CD4-positive, alpha-beta T cell treated with Interferon alpha-2 for 1 hour (primary cell): ENCODE data around the gene KMT2B.
A peak's percentile ranks its signal among the peaks of the same experiment; 100 is the strongest.

Experiments used
- DNase-seq, 2 donors: peaks; one replicate each; pipeline ENCODE4 v3.0.0-alpha.2; 2020 to 2022

KMT2B gene

GRCh38 chr19:35744430-35745327 is 26.9 kb downstream of the KMT2B start:
- peak; percentile 95 to 97 for DNase-seq

- peak; percentile 99 for DNase-seq
Observed at GRCh38 chr19:35745328-35746086, 27.7 kb downstream of the KMT2B start, which contains the start of the genes PSENEN and U2AF1L4. Gene PSENEN (plus strand): TSS chr19:35745651. CDS start chr19:35745931, 280 bp downstream. Gene U2AF1L4 (minus strand): TSS chr19:35745418. CDS start chr19:35745391, 27 bp downstream.

DNA sequence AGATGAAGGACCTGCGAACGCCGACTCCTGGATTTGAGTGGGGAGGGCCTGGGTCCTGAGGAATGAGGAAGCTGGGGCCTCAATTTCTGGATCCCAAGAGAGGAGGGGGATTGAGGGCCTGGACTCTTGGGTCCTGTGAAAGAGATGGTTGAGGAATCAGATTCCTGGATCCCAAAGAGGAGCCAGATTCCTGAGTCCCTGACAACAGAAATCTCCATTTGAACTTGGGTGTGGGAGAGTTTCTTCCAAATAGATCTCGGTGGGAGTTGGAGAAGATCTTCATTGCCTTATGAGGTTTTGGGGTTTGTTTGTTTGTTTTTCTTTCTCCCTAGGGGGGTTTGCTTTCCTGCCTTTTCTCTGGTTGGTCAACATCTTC is 28.3 kb downstream of the KMT2B start:
- no peak for DNase-seq

DNA sequence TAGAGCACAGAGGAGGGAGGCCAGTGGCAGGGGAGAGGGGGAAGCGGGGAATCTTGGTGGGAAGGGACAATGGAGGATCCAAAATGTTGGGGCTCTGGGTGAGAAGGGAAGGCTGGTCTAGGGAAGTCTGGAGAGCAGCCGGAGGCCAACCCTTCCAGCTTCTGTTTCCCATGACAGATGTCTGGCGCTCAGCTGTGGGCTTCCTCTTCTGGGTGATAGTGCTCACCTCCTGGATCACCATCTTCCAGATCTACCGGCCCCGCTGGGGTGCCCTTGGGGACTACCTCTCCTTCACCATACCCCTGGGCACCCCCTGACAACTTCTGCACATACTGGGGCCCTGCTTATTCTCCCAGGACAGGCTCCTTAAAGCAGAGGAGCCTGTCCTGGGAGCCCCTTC is 28.7 kb downstream of the KMT2B start:
- no peak for DNase-seq

DNA sequence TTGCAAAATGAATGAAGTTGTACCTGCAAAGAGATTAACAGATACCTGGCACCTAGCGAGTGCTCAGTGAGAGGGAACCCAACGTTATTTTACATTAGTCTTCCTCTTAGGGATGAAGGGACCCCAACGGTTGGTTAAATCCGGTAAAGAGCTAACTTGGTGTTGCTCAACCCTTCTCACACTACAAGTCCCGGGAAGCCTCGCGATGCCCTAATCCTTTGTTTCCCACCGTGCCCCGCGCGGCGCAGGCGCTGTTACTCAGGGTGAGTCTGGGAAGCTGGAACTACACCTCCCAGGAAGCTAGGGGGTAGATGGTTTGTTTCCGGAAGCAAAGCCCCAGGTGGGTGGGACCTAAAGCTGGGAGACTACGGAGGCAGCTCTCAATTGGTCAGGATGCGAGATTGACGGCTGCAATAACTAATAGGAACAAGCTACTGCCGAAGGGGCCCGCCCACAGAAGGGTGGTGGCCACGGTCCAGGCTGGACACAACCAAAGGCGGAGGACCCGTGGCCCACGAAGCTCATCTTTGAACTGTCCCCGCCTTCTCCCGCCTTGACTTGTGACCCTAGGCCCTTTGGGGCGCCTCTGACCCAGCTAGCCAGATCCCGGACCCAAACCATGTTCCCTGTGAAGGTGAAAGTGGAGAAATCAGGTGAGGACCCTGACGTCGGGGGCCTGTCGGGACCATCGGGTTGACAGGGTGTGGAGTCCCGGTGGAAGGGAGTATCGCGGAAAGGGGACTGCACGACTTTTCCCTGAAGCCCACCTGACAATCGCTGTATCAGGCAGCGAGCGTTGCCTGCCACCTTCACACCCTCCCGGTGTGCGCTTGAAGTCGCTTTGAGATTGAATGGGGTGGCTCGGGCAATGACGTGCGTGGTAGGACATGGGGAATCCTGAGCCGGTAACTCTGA is 30.6 kb downstream of the KMT2B start, which contains the start of gene LIN37:
Gene LIN37, plus strand, starts transcription at position 471 of the 915 bp plus-strand sequence. Its CDS starts 149 bp downstream, at position 620.
- peak; percentile 99 to 100 for DNase-seq

DNA sequence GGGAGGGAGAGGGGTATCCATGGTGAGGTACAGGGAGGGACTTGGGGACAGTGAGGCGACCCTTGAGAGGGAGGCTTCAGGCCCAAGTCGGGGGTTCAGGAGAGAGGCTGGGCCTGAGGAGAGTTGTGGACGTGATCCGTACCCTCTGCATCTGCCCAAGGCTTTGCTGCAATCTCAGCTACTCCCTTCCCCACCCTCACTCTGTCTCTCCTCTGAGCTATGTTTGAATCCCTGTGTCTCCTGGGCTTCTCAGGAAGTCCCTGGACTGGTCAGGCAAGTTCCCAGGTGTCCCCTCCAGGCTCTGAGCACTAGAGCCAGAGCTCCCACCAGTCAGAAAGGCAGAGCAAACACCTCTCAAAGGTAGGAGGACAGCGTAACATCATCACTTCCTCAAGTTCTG is 32.4 kb downstream of the KMT2B start:
- DNase-seq, result no peak

GRCh38 chr19:35751839-35752745 is 34.3 kb downstream of the KMT2B start:
- DNase-seq, result no peak

DNA sequence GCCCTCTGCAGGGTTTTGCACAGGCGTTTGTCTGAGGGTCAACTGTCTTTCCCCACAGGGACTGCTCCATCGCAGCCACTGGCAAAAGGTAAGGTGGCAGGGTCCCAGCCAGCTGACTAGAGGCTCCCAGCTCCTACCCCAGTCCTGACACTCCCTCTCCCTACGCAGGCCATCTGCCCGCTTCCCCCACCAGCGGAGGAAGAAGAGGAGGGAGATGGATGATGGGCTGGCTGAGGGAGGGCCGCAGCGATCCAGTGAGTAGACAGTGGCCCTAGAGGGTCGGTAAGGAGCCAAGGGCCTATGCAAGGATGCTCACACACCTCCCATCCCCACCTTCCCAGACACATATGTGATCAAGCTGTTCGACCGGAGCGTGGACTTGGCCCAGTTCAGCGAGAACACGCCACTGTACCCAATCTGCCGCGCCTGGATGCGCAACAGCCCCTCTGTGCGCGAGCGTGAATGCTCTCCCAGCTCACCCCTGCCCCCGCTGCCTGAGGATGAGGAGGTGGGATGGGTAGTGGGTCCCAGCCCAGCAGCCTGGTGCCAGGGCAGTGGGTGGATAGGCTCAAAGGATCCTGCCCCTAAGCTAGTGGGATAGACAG is 35.0 kb downstream of the KMT2B start:
- no peak for DNase-seq

- DNase-seq, result no peak
Observed at GRCh38 chr19:35753634-35754369, 36.0 kb downstream of the KMT2B start.

DNA sequence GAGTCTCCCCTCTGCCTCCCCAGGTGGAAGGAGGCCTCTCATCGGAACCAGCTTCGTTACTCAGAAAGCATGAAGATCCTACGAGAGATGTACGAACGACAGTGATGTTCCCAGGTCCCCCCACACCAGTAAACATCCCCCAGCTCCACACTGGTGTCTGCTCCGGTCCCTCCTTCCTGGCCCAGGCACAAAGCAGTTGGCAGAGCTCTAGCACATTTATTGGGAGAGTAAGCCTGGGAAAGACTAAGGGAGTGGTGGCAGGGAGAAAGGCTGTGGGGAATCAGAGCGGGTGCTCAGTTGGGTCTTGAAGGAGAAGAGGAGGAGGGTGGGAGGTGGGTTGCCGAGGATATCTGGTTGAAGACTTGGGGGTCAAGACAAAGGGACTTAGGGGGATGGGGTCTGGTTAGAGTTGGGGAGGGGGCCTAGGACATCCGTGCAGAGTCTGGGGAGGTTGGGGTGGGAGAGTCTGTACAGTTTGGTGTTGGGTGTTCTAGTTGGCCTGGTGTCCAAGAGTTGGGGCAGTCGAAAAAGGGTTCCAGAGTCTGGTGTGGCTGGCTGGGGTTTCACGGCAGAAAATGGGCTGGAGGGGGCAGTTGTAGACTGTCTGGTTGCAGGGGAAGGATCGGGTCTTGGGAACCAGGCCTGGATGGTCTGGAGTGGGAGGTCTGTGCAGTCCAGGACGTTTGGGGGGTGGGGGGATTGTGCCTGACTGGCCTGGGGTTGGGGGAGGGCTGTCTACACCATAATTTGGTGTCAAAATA is 36.7 kb downstream of the KMT2B start:
- DNase-seq, result no peak

GRCh38 chr19:35755131-35755549 is 37.3 kb downstream of the KMT2B start:
- DNase-seq, result no peak

DNA sequence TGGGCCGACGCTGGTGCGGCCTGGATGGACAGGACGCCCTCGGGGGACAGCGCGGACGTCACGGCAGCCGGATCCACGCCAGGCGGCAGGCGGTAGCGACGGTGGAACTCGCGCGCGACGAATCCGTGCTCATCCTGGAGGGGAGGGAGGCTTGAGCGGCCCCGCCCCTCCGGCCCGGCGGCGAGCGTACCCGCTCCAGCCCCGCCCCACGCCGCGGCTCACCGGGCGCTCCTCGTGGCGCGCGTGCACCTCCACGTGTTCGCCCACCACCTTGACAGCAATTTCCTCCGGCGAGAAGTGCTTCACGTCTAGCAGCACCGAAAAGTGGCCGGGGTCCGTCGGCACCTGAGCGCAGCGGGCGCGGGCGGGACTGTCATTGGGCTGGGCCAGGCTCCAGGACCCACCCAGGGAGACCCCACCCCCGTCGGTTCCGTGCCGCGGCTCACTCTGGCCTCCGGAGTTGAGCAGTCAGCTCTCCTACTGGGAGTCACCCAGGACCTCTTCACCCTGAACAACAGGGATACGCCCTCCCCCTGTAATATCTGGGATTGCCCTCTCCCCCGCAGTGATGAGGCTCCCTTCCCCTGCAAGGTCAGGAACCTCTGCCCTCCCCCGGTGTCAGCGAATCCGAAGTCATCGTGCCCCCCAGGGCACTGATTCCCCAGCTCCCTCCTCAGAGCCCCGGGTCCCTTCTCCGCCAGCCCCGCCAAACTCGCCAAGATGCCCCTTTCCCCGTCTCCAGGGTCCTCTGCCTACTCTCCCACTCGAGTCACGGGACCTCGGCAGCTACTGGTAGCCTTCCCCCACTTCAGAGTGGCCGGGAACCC is 38.0 kb downstream of the KMT2B start:
- peak; percentile 54 to 75 for DNase-seq

DNA sequence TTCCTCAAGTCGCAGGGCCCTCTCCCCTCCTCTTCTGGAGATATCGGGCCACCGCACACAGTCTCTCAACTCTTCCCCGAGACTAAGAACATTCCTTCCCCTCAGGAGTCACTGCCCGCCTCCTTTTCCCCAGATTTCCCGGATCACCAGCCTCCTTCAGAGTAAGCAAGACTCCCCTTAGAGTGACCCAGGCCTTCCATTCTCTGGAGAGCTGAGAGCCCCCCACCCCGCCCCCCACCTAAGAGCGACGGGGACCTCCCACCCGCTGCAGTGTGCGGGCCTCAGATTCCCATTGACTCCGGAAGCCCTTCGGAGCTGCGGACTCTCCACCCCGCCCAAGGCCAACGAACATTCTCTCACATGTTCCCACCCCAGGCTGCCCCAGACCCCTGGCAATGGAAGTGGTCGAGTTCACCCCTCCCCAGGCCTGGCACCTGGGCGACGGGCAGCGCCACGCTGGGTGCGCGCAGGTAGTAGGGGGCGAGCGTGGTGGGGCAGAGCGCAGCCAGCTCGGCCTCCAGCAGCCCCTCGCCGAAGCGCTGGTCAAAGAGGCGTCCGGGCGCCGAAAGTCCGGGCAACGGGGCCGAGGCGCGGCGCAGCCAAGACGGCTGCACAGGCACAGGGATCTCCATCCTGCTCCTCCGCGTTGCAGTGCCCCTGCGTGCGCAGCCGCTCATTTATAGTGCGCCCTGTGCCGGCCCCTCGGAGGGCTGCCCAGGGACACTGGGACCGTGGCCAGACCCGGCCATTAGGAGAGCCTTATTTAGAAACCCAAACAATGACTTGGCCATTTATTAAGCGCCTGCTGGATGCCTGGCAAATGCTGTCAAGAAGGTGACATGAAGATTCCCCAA is 38.8 kb downstream of the KMT2B start, which contains the start of gene HSPB6:
Gene HSPB6, minus strand, starts transcription at position 653 of the 854 bp plus-strand sequence. Its CDS starts 21 bp downstream, at position 632.
- no peak for DNase-seq

DNA sequence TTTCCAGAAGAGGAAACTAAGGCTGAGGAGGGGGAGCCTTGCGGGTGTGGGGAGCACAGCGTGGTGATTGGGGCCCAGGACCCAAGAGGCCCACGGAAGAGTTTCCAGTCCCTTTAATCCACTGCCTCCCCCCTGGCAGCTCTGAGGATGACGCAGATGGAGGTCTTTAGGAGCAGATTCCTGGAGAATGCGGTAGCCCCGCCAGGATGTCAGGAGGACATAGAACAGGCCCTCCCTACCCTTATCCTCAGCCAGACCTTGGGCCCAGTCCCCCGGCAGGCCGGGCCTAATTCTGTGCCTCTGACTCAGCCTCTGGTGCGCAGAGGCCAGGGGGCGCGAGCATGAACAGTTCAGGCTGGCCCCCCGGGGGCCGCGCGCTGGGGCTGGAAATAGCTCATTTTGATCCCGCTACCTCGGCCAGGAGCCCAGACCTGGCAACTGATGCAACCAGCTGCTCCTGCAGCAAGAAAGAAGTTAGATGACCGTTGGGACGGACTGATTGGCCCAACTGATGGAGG is 39.5 kb downstream of the KMT2B start:
- no peak for DNase-seq

DNA sequence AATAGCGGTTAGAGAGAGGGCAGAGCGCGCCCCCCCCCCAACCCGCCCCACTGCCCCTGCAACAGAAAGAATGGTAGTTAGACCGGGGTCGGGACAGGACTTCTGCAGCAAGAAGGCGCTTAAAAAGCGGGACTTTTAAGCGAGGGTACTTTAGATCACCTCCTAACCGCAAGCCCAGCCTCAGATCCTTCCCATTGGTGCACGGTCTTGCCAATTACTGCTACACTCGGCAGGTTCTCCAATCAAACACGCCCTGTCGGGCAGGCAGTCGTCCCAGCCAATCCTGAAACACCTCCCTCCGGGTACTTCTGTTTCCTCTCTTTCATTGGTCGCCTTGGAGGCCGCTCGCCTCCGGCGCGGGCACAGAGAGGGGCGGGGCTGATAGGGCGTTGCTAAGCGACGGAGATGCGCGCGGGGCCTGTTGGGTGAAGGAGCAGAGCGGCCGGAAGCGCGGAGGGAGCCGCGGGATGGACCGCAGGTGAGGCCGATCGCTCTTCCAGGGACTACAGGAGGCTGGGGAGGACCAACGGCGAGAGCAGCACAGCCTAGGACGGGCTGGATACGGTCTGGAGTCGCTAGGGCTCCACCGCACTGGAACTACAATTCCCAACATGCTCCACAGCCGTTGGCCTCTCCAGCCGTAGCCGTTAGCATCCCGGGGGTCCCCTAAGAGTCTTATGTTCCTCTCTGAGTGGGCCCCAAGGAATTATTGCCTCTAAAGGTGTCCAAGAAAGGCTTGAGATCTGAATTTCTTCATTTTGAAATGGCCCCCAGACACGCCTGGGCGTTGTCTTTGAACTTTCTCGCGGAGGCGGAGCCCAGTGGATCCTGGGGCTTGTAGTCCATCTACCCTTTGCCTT is 40.2 kb downstream of the KMT2B start, which contains the start of gene PROSER3:
Gene PROSER3, plus strand, starts transcription at position 428 of the 860 bp plus-strand sequence. Its CDS starts 40 bp downstream, at position 468.
- DNase-seq, result peak; percentile 99 to 100

GRCh38 chr19:35759697-35760096 is 41.9 kb downstream of the KMT2B start:
- DNase-seq, result no peak
